Esophagus muscularis mucosa (tissue), 3 donors: Measurements from ENCODE around the gene BLOC1S5.
"Not testable (repeated sequence)": the region's sequence is repeated elsewhere in the genome, so short reads cannot be mapped to it uniquely, and the experiment has no call there.

Experiments used
- POLR2AphosphoS5 ChIP-seq, 2 donors: sonication (generic); formaldehyde crosslinking; IDR thresholded peaks; one replicate each; pipeline ENCODE4 v1.6.1; 2017; ENCODE audit warnings: antibody characterized with exemption in 2 of 2
- TF ChIP-seq, protein P1 (sequence below), 3 experiments: fragments of 200-600 bp in 2 of 3; fragments of 450-650 bp in 1 of 3; sonication (generic) in 2 of 3; IDR thresholded peaks; one replicate each; pipeline ENCODE4 v1.5.1; 2017 to 2019; ENCODE audit warnings: antibody characterized with exemption in 3 of 3, mild to moderate bottlenecking in 2 of 3, moderate library complexity in 1 of 3

DNA sequence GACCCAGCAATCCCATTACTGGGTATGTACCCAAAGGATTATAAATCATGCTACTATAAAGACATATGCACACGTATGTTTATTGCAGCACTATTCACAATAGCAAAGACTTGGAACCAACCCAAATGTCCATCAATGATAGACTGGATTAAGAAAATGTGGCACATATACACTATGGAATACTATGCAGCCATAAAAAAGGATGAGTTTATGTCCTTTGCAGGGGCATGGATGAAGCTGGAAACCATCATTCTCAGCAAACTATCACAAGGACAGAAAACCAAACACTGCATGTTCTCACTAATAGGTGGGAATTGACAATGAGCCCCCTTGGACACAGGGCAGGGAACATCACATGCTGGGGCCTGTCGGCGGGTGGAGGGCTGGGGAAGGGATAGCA, 30.1 kb downstream of the BLOC1S5 start:
- TF ChIP-seq POLR2AphosphoS5 (IDR thresholded peaks at IDR 0.05), result not testable (repeated sequence)
- TF ChIP-seq, protein P1, sequence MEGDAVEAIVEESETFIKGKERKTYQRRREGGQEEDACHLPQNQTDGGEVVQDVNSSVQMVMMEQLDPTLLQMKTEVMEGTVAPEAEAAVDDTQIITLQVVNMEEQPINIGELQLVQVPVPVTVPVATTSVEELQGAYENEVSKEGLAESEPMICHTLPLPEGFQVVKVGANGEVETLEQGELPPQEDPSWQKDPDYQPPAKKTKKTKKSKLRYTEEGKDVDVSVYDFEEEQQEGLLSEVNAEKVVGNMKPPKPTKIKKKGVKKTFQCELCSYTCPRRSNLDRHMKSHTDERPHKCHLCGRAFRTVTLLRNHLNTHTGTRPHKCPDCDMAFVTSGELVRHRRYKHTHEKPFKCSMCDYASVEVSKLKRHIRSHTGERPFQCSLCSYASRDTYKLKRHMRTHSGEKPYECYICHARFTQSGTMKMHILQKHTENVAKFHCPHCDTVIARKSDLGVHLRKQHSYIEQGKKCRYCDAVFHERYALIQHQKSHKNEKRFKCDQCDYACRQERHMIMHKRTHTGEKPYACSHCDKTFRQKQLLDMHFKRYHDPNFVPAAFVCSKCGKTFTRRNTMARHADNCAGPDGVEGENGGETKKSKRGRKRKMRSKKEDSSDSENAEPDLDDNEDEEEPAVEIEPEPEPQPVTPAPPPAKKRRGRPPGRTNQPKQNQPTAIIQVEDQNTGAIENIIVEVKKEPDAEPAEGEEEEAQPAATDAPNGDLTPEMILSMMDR (IDR thresholded peaks at IDR 0.05), result not testable (repeated sequence)
